ENCODE results near the gene WNT6.
"Not testable (repeated sequence)": the region's sequence is repeated elsewhere in the genome, so short reads cannot be mapped to it uniquely, and the experiment has no call there.

The WNT6 gene

GRCh38 chr2:218834685-218835084 is 24.9 kb upstream of the WNT6 start:
- no peak overlapping the region for H3K4me3 ChIP-seq (ENCODE audit: low read depth, low read length)
- no peak for DNase-seq
- no peak for TF ChIP-seq CTCF (IDR thresholded peaks at IDR 0.05; ENCODE audit: low read depth, low read length)
- H3K27ac ChIP-seq = no peak overlapping the region
- H3K36me3 ChIP-seq = no peaks in the 10 kb centered on the region
- peaks cover 4% of the 10 kb centered on the region for H3K9me3 ChIP-seq (ENCODE audit: severe bottlenecking)
- H3K27me3 ChIP-seq (ENCODE audit: insufficient read depth, low read depth, severe bottlenecking) = no peaks in the 10 kb centered on the region

- Histone ChIP-seq H3K4me3 (ENCODE audit: low read depth, low read length) (no peak overlapping the region), H3K27ac (no peak overlapping the region), H3K36me3 (no peaks in the 10 kb centered on the region), H3K27me3 (ENCODE audit: insufficient read depth, low read depth, severe bottlenecking) (no peaks in the 10 kb centered on the region), H3K9me3 (ENCODE audit: severe bottlenecking) (peaks cover 4% of the 10 kb centered on the region)
- no peak for DNase-seq
- no peak for TF ChIP-seq CTCF (IDR thresholded peaks at IDR 0.05; ENCODE audit: low read depth, low read length)
These were observed 22.1 kb upstream of the WNT6 start for GRCh38 chr2:218837495-218837894.

- DNase-seq = no peak
- no peak overlapping the region for H3K27ac ChIP-seq
- H3K36me3 ChIP-seq = no peaks in the 10 kb centered on the region
- no peaks in the 10 kb centered on the region for H3K27me3 ChIP-seq (ENCODE audit: insufficient read depth, low read depth, severe bottlenecking)
- TF ChIP-seq CTCF (IDR thresholded peaks at IDR 0.05; ENCODE audit: low read depth, low read length) = no peak
- H3K4me3 ChIP-seq (ENCODE audit: low read depth, low read length) = no peak overlapping the region
- H3K9me3 ChIP-seq (ENCODE audit: severe bottlenecking) = peaks cover 7% of the 10 kb centered on the region
These were observed 20.2 kb upstream of the WNT6 start for GRCh38 chr2:218839430-218839829.

- no peak for TF ChIP-seq CTCF (IDR thresholded peaks at IDR 0.05; ENCODE audit: low read depth, low read length)
- Histone ChIP-seq H3K27ac (no peak overlapping the region), H3K4me3 (ENCODE audit: low read depth, low read length) (no peak overlapping the region), H3K36me3 (no peaks in the 10 kb centered on the region), H3K27me3 (ENCODE audit: insufficient read depth, low read depth, severe bottlenecking) (no peaks in the 10 kb centered on the region), H3K9me3 (ENCODE audit: severe bottlenecking) (peaks cover 8% of the 10 kb centered on the region)
- no peak for DNase-seq
These were observed 19.7 kb upstream of the WNT6 start for GRCh38 chr2:218839888-218840287.

GRCh38 chr2:218844334-218844733 is 15.3 kb upstream of the WNT6 start:
- DNase-seq; H3K27me3 ChIP-seq (ENCODE audit: insufficient read depth, low read depth, severe bottlenecking); H3K27ac ChIP-seq: not testable (repeated sequence)

GRCh38 chr2:218846963-218847362 is 12.6 kb upstream of the WNT6 start:
- H3K36me3 ChIP-seq; H3K9me3 ChIP-seq (ENCODE audit: severe bottlenecking); H3K4me3 ChIP-seq (ENCODE audit: low read depth, low read length); DNase-seq; H3K27me3 ChIP-seq (ENCODE audit: insufficient read depth, low read depth, severe bottlenecking); H3K27ac ChIP-seq: not testable (repeated sequence)

More at GRCh38 chr2:218844334-218844733, 15.3 kb upstream of the WNT6 start:
- H3K36me3 ChIP-seq; H3K4me3 ChIP-seq (ENCODE audit: low read depth, low read length); H3K9me3 ChIP-seq (ENCODE audit: severe bottlenecking): not testable (repeated sequence)

GRCh38 chr2:218849721-218850120 is 9.9 kb upstream of the WNT6 start:
- no peak overlapping the region for H3K4me3 ChIP-seq (ENCODE audit: low read depth, low read length)
- DNase-seq = peak; percentile 1
- no peaks in the 10 kb centered on the region for H3K27me3 ChIP-seq (ENCODE audit: insufficient read depth, low read depth, severe bottlenecking)
- H3K27ac ChIP-seq = no peak overlapping the region
- no peaks in the 10 kb centered on the region for H3K36me3 ChIP-seq
- no peak for TF ChIP-seq CTCF (IDR thresholded peaks at IDR 0.05; ENCODE audit: low read depth, low read length)
- H3K9me3 ChIP-seq (ENCODE audit: severe bottlenecking) = no peaks in the 10 kb centered on the region

Measured in WERI-Rb-1 (cell line).